Measurements from ENCODE around the gene RAB17. TPM values are rescaled to one million over a fixed set of nuclear protein-coding genes. Genes with fewer than 3 reads are reported as not detected.

RAB17 gene
- total RNA-seq, 1 experiment from 2014 or later, result 41.8 TPM

DNA sequence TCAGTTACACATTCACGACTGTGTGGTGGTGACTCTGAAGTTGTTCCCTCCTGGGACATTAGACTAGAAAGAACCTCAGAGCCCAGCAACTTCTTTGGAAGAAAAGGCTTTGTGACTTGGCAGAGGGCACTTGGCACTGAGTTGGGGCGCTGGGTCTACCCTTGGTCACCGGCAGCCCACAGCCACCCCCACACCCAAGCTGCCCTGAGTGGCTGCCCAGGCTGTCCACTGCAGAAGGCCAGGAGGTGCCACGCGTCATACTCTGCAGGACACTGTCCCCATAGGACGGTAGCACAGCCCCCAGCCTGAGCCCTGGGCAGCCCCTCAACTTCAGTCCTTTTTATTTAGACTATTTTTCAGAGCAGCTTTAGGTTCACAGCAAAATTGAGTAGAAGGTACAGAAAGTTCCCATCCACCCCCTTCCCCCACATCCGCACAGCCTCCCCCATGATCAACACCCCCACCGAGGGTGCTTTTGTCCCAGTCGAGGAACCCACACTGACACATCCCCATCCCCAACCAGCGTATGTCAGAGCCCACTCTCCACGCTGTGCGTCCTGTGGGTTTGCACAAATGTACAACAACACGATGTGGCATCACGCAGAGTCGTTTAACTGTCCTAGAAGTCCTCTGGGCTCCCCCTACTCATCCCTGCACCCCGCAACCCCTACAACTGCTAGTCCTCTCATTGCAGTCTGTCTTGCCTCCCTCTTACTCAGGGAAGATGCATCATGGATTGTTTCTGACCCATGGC is 23.1 kb downstream of the RAB17 start:
- ChIA-PET POLR2A (no interaction called here), RAD21 (ENCODE audit: low non-redundant PET in 1 of 2, low total read pairs in 2 of 2, uncharacterized antibody in 2 of 2, unreplicated experiment in 2 of 2) (no interaction called here), CTCF (no interaction called here)
- ATAC-seq (no peak), DNase-seq (ENCODE audit: low read depth, low spot score) (no peak)
- no peak overlapping the region for H3K9ac ChIP-seq (ENCODE audit: low read length)
- H3K79me2 ChIP-seq (ENCODE audit: insufficient read depth, low read length), result no peaks in the 10 kb centered on the region
- peaks cover 0 to 9% of the 10 kb centered on the region in 2 experiments; a peak in 2 of 4 replicates for H3K4me1 ChIP-seq (ENCODE audit: control insufficient read depth in 1 of 2, insufficient read depth in 2 of 2, low read length in 2 of 2)
- H3K36me3 ChIP-seq (ENCODE audit: control insufficient read depth in 1 of 2, insufficient read depth in 2 of 2, low read length in 2 of 2), result no peaks in the 10 kb centered on the region
- H3K9me3 ChIP-seq (ENCODE audit: control insufficient read depth in 1 of 2, insufficient read depth in 1 of 2, low read depth in 1 of 2, low read length in 2 of 2), result 0 out of 4 replicates have a peak, but pooled peaks cover 0 to 3% of the 10 kb centered on the region in 2 experiments
- no peaks in the 10 kb centered on the region for H3K27me3 ChIP-seq (ENCODE audit: insufficient read depth, low read length)
- H3K9me2 ChIP-seq (ENCODE audit: insufficient read depth), result no peaks in the 10 kb centered on the region
- no peak overlapping the region for H3K27ac ChIP-seq (ENCODE audit: low read depth, low read length)
- H3K4me2 ChIP-seq (ENCODE audit: low read length), result no peak overlapping the region
- TF ChIP-seq, protein P1, sequence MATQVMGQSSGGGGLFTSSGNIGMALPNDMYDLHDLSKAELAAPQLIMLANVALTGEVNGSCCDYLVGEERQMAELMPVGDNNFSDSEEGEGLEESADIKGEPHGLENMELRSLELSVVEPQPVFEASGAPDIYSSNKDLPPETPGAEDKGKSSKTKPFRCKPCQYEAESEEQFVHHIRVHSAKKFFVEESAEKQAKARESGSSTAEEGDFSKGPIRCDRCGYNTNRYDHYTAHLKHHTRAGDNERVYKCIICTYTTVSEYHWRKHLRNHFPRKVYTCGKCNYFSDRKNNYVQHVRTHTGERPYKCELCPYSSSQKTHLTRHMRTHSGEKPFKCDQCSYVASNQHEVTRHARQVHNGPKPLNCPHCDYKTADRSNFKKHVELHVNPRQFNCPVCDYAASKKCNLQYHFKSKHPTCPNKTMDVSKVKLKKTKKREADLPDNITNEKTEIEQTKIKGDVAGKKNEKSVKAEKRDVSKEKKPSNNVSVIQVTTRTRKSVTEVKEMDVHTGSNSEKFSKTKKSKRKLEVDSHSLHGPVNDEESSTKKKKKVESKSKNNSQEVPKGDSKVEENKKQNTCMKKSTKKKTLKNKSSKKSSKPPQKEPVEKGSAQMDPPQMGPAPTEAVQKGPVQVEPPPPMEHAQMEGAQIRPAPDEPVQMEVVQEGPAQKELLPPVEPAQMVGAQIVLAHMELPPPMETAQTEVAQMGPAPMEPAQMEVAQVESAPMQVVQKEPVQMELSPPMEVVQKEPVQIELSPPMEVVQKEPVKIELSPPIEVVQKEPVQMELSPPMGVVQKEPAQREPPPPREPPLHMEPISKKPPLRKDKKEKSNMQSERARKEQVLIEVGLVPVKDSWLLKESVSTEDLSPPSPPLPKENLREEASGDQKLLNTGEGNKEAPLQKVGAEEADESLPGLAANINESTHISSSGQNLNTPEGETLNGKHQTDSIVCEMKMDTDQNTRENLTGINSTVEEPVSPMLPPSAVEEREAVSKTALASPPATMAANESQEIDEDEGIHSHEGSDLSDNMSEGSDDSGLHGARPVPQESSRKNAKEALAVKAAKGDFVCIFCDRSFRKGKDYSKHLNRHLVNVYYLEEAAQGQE (IDR thresholded peaks at IDR 0.05; ENCODE audit: low read depth), result no peak
- no peak for TF ChIP-seq JUND (IDR thresholded peaks at IDR 0.05)
- TF ChIP-seq POLR2A (IDR thresholded peaks at IDR 0.05; ENCODE audit: borderline replicate concordance, extremely low read depth, insufficient read depth, insufficient read length), result no peak
- TF ChIP-seq SP1 (IDR thresholded peaks at IDR 0.05; ENCODE audit: low read depth), result no peak
- no peak for TF ChIP-seq CEBPB (IDR thresholded peaks at IDR 0.05; ENCODE audit: low read depth)
- TF ChIP-seq ZNF274 (IDR thresholded peaks at IDR 0.05; ENCODE audit: low read depth, low read length), result no peak
- no peak for TF ChIP-seq SIN3A (IDR thresholded peaks at IDR 0.05; ENCODE audit: low read depth)
- H2AFZ ChIP-seq (ENCODE audit: low read depth, low read length, poor library complexity, severe bottlenecking), result no peak overlapping the region
- H4K20me1 ChIP-seq (ENCODE audit: insufficient read depth), result no peaks in the 10 kb centered on the region
- no TSS peak for BruUV-seq (replicated peaks)
- no peak overlapping the region for H3K4me3 ChIP-seq (replicated peaks in 1 of 2; ENCODE audit: low read depth in 1 of 2, low read length in 2 of 2)
- intact Hi-C loops (cut with micrococcal nuclease), result no loop called here
